Endometrial microvascular endothelial cells (primary cell): ENCODE results near the gene JCHAIN. TPM values are rescaled to one million over a fixed set of nuclear protein-coding genes. Genes with fewer than 3 reads are reported as not detected.
"Not testable (repeated sequence)": the region's sequence is repeated elsewhere in the genome, so short reads cannot be mapped to it uniquely, and the experiment has no call there.

ENCODE experiments used
- in situ Hi-C: cut with HindIII; loops from 2 replicates; pipeline ENCODE4 v1.10.0; 2017; ENCODE audit warnings: low sequenced_read_pairs, low pct_unique_long_range_greater_than_20kb; ENCODE audit errors: inconsistent ontology term
- total RNA-seq: library from RNA; depleted of rRNA; stranded (reverse); fragments of >200 nt; gene quantifications from one replicate; pipeline ENCODE4 v1.2.3, GENCODE V29; 2015; ENCODE audit errors: inconsistent ontology term

The JCHAIN gene
- total RNA-seq = not detected

DNA sequence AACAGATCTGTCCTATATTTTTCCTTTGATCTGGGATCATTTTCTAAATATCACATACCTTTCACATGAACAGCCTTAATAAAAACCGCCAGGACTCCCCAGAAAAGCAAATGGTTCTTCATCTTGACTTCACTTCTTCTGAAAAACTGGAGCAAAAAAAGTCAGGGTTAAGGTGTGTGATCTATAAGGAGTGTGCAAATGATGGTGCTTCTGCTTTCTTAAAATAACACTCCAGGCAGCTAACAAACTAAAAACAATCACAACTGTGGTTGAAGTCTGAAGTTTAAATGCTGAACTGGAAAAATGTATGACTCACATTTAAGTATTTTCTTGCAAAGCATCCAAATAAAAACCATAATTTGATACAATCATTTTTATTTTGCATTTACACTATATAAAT lies at the start of gene JCHAIN:
Gene JCHAIN (minus strand): TSS at position 140 of the 400 bp plus-strand sequence. CDS start 18 bp downstream, at position 122.
- in situ Hi-C loops = no loop called here

DNA sequence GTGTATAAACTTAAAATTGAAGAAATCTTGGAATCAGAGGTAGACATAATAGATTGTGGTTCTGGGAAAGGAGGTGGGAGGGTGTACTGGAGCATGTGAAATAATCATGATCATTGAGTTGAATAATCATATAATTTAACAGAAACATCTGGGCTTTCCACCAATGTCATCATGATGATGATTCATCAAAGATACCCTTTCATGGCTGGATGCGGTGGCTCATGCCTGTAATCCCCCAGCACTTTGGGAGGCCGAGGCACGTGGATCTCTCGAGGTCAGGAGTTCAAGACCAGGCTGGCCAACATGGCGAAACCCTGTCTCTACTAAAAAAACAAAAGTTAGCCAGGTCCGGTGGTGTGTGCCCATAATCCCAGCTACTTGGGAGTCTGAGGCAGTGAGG lies 48.8 kb upstream of the JCHAIN start:
- in situ Hi-C loops = no loop called here

- in situ Hi-C loops = no loop called here
Observed at GRCh38 chr4:70714079-70714887, 48.0 kb upstream of the JCHAIN start.

- in situ Hi-C loops = no loop called here
Observed at GRCh38 chr4:70713453-70714078, 47.3 kb upstream of the JCHAIN start.

DNA sequence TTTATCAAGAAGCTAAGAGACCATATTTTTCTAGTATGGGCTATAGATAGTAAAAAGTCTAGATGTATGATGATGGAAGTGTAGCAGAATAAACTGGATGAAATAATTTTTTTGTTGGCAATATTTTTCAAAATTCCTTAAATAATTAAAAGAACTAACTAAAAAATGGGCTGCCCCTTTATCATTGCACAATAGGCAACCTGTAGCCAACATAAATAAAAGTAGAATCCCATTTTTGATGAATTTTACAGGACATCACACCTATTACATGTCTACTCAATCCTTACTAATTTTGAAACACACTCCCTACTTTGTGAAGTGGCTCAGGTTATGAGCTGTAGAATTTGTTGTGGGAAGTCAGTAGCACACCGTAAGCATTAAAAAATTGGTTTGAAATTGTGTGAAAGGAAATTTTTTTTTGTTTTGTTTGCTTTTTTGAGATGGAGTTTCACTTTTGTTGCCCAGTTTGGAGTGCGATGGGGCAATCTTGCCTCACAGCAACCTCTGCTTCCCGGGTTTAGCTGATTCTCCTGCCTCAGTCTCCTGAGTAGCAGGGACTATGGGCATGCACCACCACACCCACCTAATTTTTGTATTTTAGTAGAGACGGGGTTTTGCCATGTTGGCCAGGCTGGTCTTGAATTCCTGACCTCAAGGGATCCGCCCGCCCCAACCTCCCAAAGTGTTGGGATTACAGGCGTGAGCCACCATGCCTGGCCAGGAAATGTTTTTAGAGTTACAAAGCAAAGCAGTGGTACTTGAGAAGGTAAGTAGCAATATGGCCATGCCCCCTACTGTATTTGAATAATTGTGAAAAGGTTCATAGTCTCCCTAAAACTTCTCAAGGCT lies 46.5 kb upstream of the JCHAIN start:
- in situ Hi-C loops = no loop called here

DNA sequence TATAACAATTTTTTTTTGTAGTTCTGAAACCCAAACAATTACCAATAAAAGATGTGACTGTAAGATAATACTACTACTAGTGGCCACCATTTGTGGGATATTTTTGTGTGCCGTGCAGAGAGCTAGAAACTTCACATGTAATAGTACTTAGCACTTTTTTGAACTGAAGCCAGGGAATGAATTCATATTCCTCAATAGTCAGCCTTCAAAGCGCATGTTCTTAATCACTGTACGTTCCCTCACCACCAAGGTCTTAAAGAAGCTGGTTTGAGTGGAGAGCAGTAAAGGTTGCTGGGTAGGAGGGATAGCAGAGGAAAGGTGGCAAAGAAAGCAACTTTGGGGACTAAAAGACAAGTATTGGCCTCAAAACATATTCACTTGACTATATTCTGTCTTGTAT lies 45.8 kb upstream of the JCHAIN start:
- in situ Hi-C loops = no loop called here

DNA sequence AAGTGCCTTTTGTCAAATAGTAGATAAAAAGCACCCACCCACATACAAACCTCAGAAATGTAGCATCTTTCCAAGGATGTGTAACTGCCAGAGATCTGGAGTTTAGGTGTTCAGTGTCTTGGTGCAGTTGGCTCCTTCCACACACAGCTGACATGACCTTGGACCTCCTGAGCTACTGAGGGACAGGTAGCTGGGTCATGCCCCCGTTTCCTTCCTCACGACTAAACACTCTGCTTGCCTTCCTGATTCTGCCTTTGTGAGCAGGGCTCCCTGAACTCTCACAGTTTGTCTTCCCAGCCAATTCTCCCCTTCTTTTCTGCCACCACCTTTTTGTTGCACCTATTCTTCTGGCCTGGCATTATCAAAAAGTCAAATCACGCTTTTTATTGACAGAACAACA lies 45.3 kb upstream of the JCHAIN start:
- in situ Hi-C loops = no loop called here

- in situ Hi-C loops = no loop called here
Observed at GRCh38 chr4:70709611-70710205, 43.4 kb upstream of the JCHAIN start.

DNA sequence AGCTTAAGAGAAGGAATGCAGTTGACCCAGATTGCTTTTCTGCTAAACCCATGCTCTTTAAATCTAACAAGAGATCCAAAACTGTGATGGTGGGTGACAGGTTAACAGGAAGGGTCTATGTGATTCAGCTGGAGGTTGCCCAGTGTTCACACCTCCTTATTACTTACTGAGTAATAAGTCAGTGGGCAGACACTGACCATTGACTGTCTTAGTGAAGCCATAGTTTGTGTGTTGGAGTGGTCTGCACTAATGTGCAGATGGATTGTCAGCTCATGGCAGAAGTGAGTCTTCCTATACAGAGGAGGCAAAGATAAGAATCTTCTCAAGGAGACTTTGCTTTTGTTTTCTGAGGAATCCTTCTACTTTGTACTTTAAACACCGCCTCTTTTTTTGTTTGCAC lies 40.2 kb upstream of the JCHAIN start:
- in situ Hi-C loops = no loop called here

GRCh38 chr4:70706044-70706461 lies 39.7 kb upstream of the JCHAIN start:
- in situ Hi-C loops = no loop called here

DNA sequence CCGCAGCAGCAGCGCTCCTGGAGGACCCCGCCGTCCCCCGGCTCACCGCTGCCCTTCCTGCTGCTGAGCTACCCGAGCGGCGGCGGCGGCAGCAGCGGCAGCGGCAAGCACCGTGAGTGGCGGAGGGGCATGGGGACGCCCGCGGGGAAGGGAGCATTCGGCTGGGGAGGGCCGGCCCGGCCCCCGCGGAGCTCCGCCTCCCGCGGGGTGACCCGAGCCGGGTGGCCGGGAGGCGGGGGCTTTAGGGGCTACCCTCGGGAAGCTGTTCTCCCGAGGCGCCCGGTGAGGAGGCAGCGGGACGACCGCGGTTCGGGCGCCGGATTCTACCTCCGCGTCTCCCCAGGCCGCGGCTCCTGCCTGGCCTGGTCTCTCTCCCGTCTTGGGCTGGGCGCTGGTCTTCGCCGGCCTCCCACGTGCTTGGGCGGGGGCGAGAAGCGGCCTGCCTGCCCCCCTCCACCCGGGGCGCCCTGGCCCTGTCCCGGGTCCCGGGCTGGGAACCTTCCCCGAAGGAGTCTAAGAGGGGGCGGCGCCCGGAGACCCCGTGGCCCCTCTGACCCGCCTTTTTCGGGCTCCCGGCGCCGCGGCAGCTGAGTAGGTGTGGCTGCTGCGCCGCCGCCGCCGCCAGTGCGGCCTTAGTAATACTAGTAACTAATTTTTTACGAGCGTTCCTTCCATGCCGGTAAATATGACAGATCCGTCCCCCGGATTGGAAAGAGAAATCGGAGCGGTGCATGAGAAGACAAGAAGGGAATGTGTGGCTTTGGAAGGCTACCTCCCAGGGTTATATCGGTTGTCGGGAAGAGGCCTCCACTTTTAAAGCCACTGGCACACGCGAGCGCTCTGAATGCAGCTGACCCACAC lies 39.1 kb upstream of the JCHAIN start:
- in situ Hi-C loops = no loop called here

DNA sequence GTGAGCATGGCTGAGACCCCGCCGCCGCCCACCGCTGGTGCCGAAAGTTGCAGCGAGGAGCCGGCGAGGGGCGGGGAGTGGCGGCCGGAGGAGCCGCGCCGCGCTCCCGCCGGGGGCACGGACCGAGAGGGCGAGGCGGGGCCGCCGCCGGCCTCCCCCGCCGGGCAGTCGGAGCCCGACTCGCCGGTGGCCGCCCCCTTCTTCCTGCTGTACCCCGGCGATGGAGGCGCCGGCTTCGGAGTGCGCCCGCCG lies 38.5 kb upstream of the JCHAIN start:
- in situ Hi-C loops = no loop called here

DNA sequence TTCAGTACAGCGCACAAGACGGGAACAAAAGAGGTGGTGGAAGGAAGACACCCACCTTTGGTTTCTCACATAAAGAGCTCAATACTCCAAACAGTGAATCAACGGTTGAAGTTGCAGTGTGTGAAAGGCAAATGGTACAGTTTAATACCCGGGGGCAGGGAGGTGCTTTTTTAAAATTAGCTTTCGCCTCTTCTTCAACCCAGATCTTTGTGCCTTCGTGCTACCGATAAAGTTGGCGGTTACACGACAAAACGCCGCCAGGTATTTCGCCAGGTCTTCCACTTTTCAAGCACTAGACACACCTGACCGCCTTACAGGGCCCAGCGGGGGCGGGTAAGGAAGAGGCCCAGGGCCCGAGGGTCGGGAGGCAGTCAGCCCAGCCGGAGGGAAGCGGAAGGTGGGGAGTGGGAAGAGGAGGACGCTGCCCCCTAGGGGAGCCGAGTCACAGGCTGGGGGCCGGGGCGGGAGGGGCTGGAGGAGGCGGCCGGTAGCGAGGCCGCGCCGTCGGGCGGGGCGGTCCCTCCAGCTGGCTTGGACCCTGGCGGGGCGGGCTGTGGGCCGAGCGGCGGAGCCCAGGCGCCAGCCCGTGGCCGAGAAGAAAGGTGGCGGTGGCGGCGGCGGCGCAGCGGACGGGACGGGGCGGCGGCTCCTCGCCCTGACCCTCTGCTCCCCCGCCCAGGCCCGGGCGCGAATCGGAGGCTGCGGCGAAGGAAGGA lies 38.1 kb upstream of the JCHAIN start:
- in situ Hi-C loops = no loop called here

GRCh38 chr4:70703619-70704214 lies 37.4 kb upstream of the JCHAIN start:
- in situ Hi-C loops = no loop called here

DNA sequence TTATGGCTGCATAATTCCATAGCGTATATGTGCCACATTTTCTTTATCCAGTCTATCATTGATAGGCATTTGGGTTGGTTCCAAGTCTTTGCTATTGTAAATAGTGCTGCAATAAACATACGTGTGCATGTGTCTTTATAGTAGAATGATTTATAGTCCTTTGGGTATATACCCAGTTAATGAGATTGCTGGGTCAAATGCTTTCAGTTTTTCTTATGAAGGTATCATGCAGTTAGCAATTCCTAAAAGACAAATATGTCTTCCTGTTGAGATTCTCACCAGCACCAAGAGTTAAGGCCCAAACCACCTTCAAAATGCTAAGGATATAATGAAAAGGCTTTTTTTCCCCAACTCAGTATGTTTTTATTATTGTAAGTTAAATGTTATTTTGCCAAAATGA lies 36.3 kb upstream of the JCHAIN start:
- in situ Hi-C loops = not testable (repeated sequence)

GRCh38 chr4:70701271-70701670 lies 35.0 kb upstream of the JCHAIN start:
- in situ Hi-C loops = no loop called here

DNA sequence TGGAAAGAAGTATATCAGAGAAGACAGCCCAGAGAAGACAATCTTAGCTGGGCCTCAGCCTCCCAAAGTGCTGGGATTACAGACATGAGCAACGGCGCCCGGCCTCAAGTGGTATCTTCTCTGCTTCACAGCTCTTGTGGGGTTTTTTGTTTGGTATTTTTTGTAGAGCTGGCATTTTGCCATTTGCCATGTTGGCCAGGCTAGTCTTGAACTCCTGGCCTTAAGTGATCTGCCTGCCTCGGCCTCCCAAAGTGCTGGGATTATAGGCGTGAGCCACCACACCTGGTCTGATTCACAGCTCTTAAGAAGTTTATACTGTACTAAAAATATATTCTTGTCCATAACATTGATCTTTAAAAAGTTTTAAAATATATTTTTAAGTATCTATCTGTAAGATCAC lies 34.4 kb upstream of the JCHAIN start:
- in situ Hi-C loops = no loop called here

GRCh38 chr4:70698435-70698834 lies 32.1 kb upstream of the JCHAIN start:
- in situ Hi-C loops = not testable (repeated sequence)
